SK-N-SH (cell line): ENCODE data around the gene PDIA5. TPM values are rescaled to one million over a fixed set of nuclear protein-coding genes. Genes with fewer than 3 reads are reported as not detected.

Experiments used
- CTCF ChIA-PET: fragments of 300-600, 350-600 bp; formaldehyde crosslinking; extraction: SDS; loops from one replicate; lab custom pipeline; 2021; lab: Yijun Ruan, JAX
- POLR2A ChIA-PET: fragments of 350-600 bp; sonication (Branson Sonifier 250); formaldehyde crosslinking; extraction: SDS; loops from one replicate; lab custom pipeline; 2020; ENCODE audit warnings: antibody characterized with exemption, inconsistent platforms; lab: Yijun Ruan, JAX
- DNase-seq: peaks from one replicate; pipeline ENCODE4 v3.0.0; 2012
- H2AFZ ChIP-seq: fragments of 200-600 bp; sonication (generic); 2 replicates; pipeline ENCODE4 v1.8.1; 2016; ENCODE audit warnings: antibody characterized with exemption, mild to moderate bottlenecking, low read depth
- H3F3A ChIP-seq: fragments of 200-600 bp; sonication (generic); replicated peaks from 2 replicates; pipeline ENCODE3; 2016; ENCODE audit warnings: antibody characterized with exemption, mild to moderate bottlenecking; ENCODE audit not compliant: insufficient read depth
- H3K27ac ChIP-seq, 2 experiments: fragments of 200-500 bp in 1 of 2; fragments of 200-600 bp in 1 of 2; sonication (Bioruptor generic) in 1 of 2; sonication (generic), shearing (Covaris generic) in 1 of 2; 2 replicates each; pipeline versions ENCODE4 v1.5.1 to v1.6.1; 2014 to 2016; ENCODE audit warnings: low read depth in 2 of 2, inconsistent platforms in 1 of 2, low read length in 1 of 2, mild to moderate bottlenecking in 1 of 2, mixed read lengths in 1 of 2
- H3K27me3 ChIP-seq: fragments of 200-600 bp; sonication (generic), shearing (Covaris generic); 2 replicates; pipeline ENCODE4 v1.6.1; 2016; ENCODE audit warnings: mixed run types; ENCODE audit not compliant: insufficient read depth
- H3K36me3 ChIP-seq, 2 experiments: fragments of 200-500 bp in 1 of 2; fragments of 200-600 bp in 1 of 2; sonication (Bioruptor generic) in 1 of 2; sonication (generic) in 1 of 2; replicated peaks in 1 of 2; 2 replicates each; pipeline versions ENCODE3 to v1.5.1; 2014 to 2016; ENCODE audit warnings: low read length in 1 of 2, mild to moderate bottlenecking in 1 of 2; ENCODE audit not compliant: insufficient read depth in 2 of 2, control insufficient read depth in 1 of 2
- H3K4me1 ChIP-seq, 2 experiments: fragments of 200-500 bp in 1 of 2; fragments of 200-600 bp in 1 of 2; sonication (Bioruptor generic) in 1 of 2; sonication (generic), shearing (Covaris generic) in 1 of 2; 2 replicates each; pipeline versions ENCODE4 v1.5.1 to v1.6.1; 2014 to 2016; ENCODE audit warnings: low read depth in 1 of 2, low read length in 1 of 2, mixed run types in 1 of 2; ENCODE audit not compliant: insufficient read depth in 2 of 2, control insufficient read depth in 1 of 2
- H3K4me2 ChIP-seq: fragments of 200-600 bp; sonication (generic), shearing (Covaris generic); 2 replicates; pipeline ENCODE4 v1.6.1; 2017; ENCODE audit warnings: mixed run types
- H3K4me3 ChIP-seq, 2 experiments: fragments of 200-500 bp in 1 of 2; fragments of 200-600 bp in 1 of 2; sonication (Bioruptor generic) in 1 of 2; sonication (generic), shearing (Covaris generic) in 1 of 2; 2 replicates each; pipeline versions ENCODE4 v1.5.1 to v1.8.1; 2014 to 2016; ENCODE audit warnings: low read depth in 2 of 2, inconsistent platforms in 1 of 2, low read length in 1 of 2, mild to moderate bottlenecking in 1 of 2, mixed read lengths in 1 of 2, moderate library complexity in 1 of 2
- H3K79me2 ChIP-seq: fragments of 200-600 bp; sonication (generic); 2 replicates; pipeline ENCODE4 v1.8.1; 2017; ENCODE audit warnings: mild to moderate bottlenecking; ENCODE audit not compliant: insufficient read depth
- H3K9ac ChIP-seq: fragments of 200-600 bp; sonication (generic); 2 replicates; pipeline ENCODE4 v1.6.1; 2017; ENCODE audit warnings: mixed run types
- H3K9me2 ChIP-seq: fragments of 200-600 bp; sonication (generic); 2 replicates; pipeline ENCODE4 v1.6.1; 2017; ENCODE audit warnings: mixed run types
- H3K9me3 ChIP-seq: fragments of 200-600 bp; sonication (generic); 2 replicates; pipeline ENCODE4 v1.6.1; 2017; ENCODE audit warnings: mixed run types, mild to moderate bottlenecking, moderate library complexity
- H4K20me1 ChIP-seq: fragments of 200-600 bp; sonication (generic); 2 replicates; pipeline ENCODE4 v1.6.1; 2017; ENCODE audit warnings: mild to moderate bottlenecking, mixed run types; ENCODE audit not compliant: insufficient read depth
- CTCF ChIP-seq: fragments of 200-600 bp; sonication (generic); IDR thresholded peaks from 2 replicates; pipeline ENCODE4 v1.6.1; 2017; ENCODE audit warnings: antibody characterized with exemption, mild to moderate bottlenecking, moderate library complexity
- ELF1 ChIP-seq: IDR thresholded peaks from 2 replicates; pipeline ENCODE4 v1.4.0; 2012
- EZH2phosphoT487 ChIP-seq: fragments of 200-600 bp; sonication (generic); IDR thresholded peaks from 2 replicates; pipeline ENCODE4 v1.6.1; 2017; ENCODE audit warnings: low read depth, mixed run types, mild to moderate bottlenecking, antibody characterized with exemption, moderate library complexity, borderline replicate concordance
- GABPA ChIP-seq: IDR thresholded peaks from 2 replicates; pipeline ENCODE4 v1.4.0; 2012; ENCODE audit warnings: low read depth, mild to moderate bottlenecking
- GATA2 ChIP-seq: sonication (generic); formaldehyde crosslinking; IDR thresholded peaks from 2 replicates; pipeline ENCODE4 v1.5.0; 2020; ENCODE audit warnings: mild to moderate bottlenecking, missing genetic modification reagents
- IRF3 ChIP-seq: fragments of 150-350 bp; IDR thresholded peaks from 2 replicates; pipeline ENCODE4 v1.6.1; 2016; ENCODE audit warnings: mild to moderate bottlenecking, low read depth, low read length
- NFIC ChIP-seq: IDR thresholded peaks from 2 replicates; pipeline ENCODE4 v1.4.0; 2012; ENCODE audit warnings: borderline replicate concordance
- POLR2AphosphoS5 ChIP-seq: IDR thresholded peaks from 2 replicates; pipeline ENCODE4 v1.6.1; 2012; ENCODE audit warnings: low read depth, low read length
- RXRA ChIP-seq: IDR thresholded peaks from 2 replicates; pipeline ENCODE4 v1.4.0; 2012; ENCODE audit warnings: low read depth, mild to moderate bottlenecking, borderline replicate concordance
- SIN3A ChIP-seq: IDR thresholded peaks from 2 replicates; pipeline ENCODE4 v1.6.1; 2012; ENCODE audit warnings: low read depth, mild to moderate bottlenecking, low read length, moderate library complexity, borderline replicate concordance
- TCF12 ChIP-seq: IDR thresholded peaks from 2 replicates; pipeline ENCODE4 v1.4.0; 2012
- USF2 ChIP-seq: fragments of 150-350 bp; IDR thresholded peaks from 2 replicates; pipeline ENCODE4 v1.6.1; 2017; ENCODE audit warnings: antibody characterized with exemption, low read length, low read depth, borderline replicate concordance
- WGBS: methylation state at CpG from one replicate; pipeline ENCODE4 v1.1.6; 2017; ENCODE audit warnings: low lambda C conversion rate; 5-methylcytosine and 5-hydroxymethylcytosine counted together
- polyA plus RNA-seq, 3 experiments: library from polyadenylated mRNA; depleted of rRNA; stranded (reverse); fragments of >200 nt; gene quantifications; 2 replicates each; pipeline ENCODE4 v1.2.3, GENCODE V29; 2012

Gene PDIA5
- polyA plus RNA-seq, 1 of the 3 experiments (the other 2 are of a cell fraction), result 28.6 TPM

- H3K9me3 ChIP-seq, result no peaks in the 10 kb centered on the region
- 0 out of 4 replicates have a peak overlapping the region, but pooled peaks of 1 of the 2 experiments have one; percentile 1 for H3K27ac ChIP-seq
- H4K20me1 ChIP-seq, result no peaks in the 10 kb centered on the region
Observed at GRCh38 chr3:123122525-123123315, 55.9 kb downstream of the PDIA5 start.

More at GRCh38 chr3:123122525-123123315, 55.9 kb downstream of the PDIA5 start:
- no peak for DNase-seq
- Histone ChIP-seq H3K9me2 (no peaks in the 10 kb centered on the region), H3F3A (no peaks in the 10 kb centered on the region), H3K4me1 (peaks cover 4 to 21% of the 10 kb centered on the region in 2 experiments; a peak in 1 of 4 replicates), H3K9ac (no peak overlapping the region), H3K36me3 (peaks cover 16 to 46% of the 10 kb centered on the region in 2 experiments), H3K79me2 (no peaks in the 10 kb centered on the region), H2AFZ (no peak overlapping the region)
- CTCF ChIA-PET, result interaction anchor here (0.6 to 0.9 kb wide), 2 partner anchors 12 to 229 kb away, joined by 3 read pairs; no protein-coding TSS in a partner anchor
- POLR2A ChIA-PET, result no interaction called here
- TF ChIP-seq RXRA, result no peak
- TF ChIP-seq EZH2phosphoT487, result no peak
- TF ChIP-seq IRF3, result no peak
- no peak for TF ChIP-seq NFIC
- TF ChIP-seq ELF1, result no peak
- TF ChIP-seq GATA2 (CRISPR knock-in tag), result no peak
- TF ChIP-seq POLR2AphosphoS5, result no peak
- TF ChIP-seq USF2, result no peak
- no peak for TF ChIP-seq TCF12
- TF ChIP-seq GABPA, result no peak
- TF ChIP-seq CTCF, result no peak
- no peak for TF ChIP-seq SIN3A
- TF ChIP-seq, all 33 proteins: peak for 0
- WGBS, result 85% methylated on average over 7 of the region's 8 CpGs
- H3K4me3 ChIP-seq, result no peak overlapping the region
- no peak overlapping the region for H3K4me2 ChIP-seq
- H3K27me3 ChIP-seq, result no peaks in the 10 kb centered on the region
